HG03025 (cell line): ENCODE measurements around the gene LMBRD1.
"Not testable (repeated sequence)": the region's sequence is repeated elsewhere in the genome, so short reads cannot be mapped to it uniquely, and the experiment has no call there.

Experiments
- ATAC-seq: cut with Tn5 transposase; IDR thresholded peaks from one replicate; pipeline ENCODE4 v1.9.1; 2021; ENCODE audit warnings: mild to moderate bottlenecking, moderate library complexity; ENCODE audit not compliant: unreplicated experiment, low FRiP score

LMBRD1 gene

GRCh38 chr6:69801225-69801624, 4.4 kb upstream of the LMBRD1 start:
- no peak for ATAC-seq

- ATAC-seq = not testable (repeated sequence)
These were observed 2.0 kb upstream of the LMBRD1 start for GRCh38 chr6:69798796-69799195.

GRCh38 chr6:69796073-69796641, 653 bp downstream of the LMBRD1 start:
- ATAC-seq = peak; percentile 27

- peak; percentile 37 for ATAC-seq
These were observed 1.2 kb downstream of the LMBRD1 start for GRCh38 chr6:69795469-69796072.

- no peak for ATAC-seq
These were observed 4.5 kb downstream of the LMBRD1 start for GRCh38 chr6:69792292-69792691.

- no peak for ATAC-seq
These were observed 5.7 kb downstream of the LMBRD1 start for GRCh38 chr6:69791065-69791471.

GRCh38 chr6:69790629-69791028, 6.2 kb downstream of the LMBRD1 start:
- no peak for ATAC-seq

GRCh38 chr6:69789578-69789977, 7.2 kb downstream of the LMBRD1 start:
- peak; percentile 40 for ATAC-seq

- not testable (repeated sequence) for ATAC-seq
These were observed 9.4 kb downstream of the LMBRD1 start for GRCh38 chr6:69787436-69787835.

- ATAC-seq = no peak
These were observed 11.1 kb downstream of the LMBRD1 start for GRCh38 chr6:69785697-69786096.

- peak; percentile 77 for ATAC-seq
These were observed 12.0 kb downstream of the LMBRD1 start for GRCh38 chr6:69784595-69785377.

GRCh38 chr6:69783108-69783507, 13.7 kb downstream of the LMBRD1 start:
- ATAC-seq = no peak

- ATAC-seq = no peak
These were observed 16.1 kb downstream of the LMBRD1 start for GRCh38 chr6:69780585-69781178.

- ATAC-seq = no peak
These were observed 20.9 kb downstream of the LMBRD1 start for GRCh38 chr6:69775941-69776340.

- ATAC-seq = no peak
These were observed 21.3 kb downstream of the LMBRD1 start for GRCh38 chr6:69775585-69775849.

- no peak for ATAC-seq
These were observed 21.8 kb downstream of the LMBRD1 start for GRCh38 chr6:69774740-69775584.

- ATAC-seq = no peak
These were observed 25.5 kb downstream of the LMBRD1 start for GRCh38 chr6:69771158-69771906.

- no peak for ATAC-seq
These were observed 28.1 kb downstream of the LMBRD1 start for GRCh38 chr6:69768664-69769063.

GRCh38 chr6:69763763-69764162, 33.0 kb downstream of the LMBRD1 start:
- no peak for ATAC-seq

- ATAC-seq = no peak
These were observed 35.0 kb downstream of the LMBRD1 start for GRCh38 chr6:69761853-69762252.
